ENCODE measurements around the gene ADH5. TPM values are rescaled to one million over a fixed set of nuclear protein-coding genes. Genes with fewer than 3 reads are reported as not detected.

ADH5 gene
- polyA plus RNA-seq, 1 experiment, result 205 TPM

- ChIA-PET CTCF (interaction anchor here (1.9 kb wide), 1 partner anchor 57 kb away, joined by 4 read pairs; the partner anchor contains the start of gene METAP1), POLR2A (no interaction called here)
- no peaks in the 10 kb centered on the region for H3K27me3 ChIP-seq (ENCODE audit: control insufficient read depth, insufficient read depth, low read length)
- DNase-seq (ENCODE audit: low read depth), result no peak
- H3K4me3 ChIP-seq (ENCODE audit: low read depth, low read length), result no peak overlapping the region
- H3K36me3 ChIP-seq (ENCODE audit: control insufficient read depth, insufficient read depth, low read length), result peaks cover 5% of the 10 kb centered on the region
- no peak for TF ChIP-seq CTCF (IDR thresholded peaks at IDR 0.05; ENCODE audit: insufficient read depth, low read depth, low read length)
Observed at GRCh38 chr4:99052902-99053301, 35.7 kb downstream of the ADH5 start.

GRCh38 chr4:99047710-99048109 is 40.9 kb downstream of the ADH5 start:
- H3K27me3 ChIP-seq (ENCODE audit: control insufficient read depth, insufficient read depth, low read length), result no peaks in the 10 kb centered on the region
- ChIA-PET CTCF (interaction anchor here (0.5 kb wide), 1 partner anchor 443 kb away, joined by 3 read pairs; no protein-coding TSS in a partner anchor), POLR2A (no interaction called here)
- 0 out of 2 replicates have a peak, but pooled peaks have one; percentile 3 for TF ChIP-seq CTCF (IDR thresholded peaks at IDR 0.05; ENCODE audit: insufficient read depth, low read depth, low read length)
- DNase-seq (ENCODE audit: low read depth), result no peak
- peaks cover 5% of the 10 kb centered on the region for H3K36me3 ChIP-seq (ENCODE audit: control insufficient read depth, insufficient read depth, low read length)
- H3K4me3 ChIP-seq (ENCODE audit: low read depth, low read length), result no peak overlapping the region

GRCh38 chr4:99043346-99043745 is 45.2 kb downstream of the ADH5 start:
- ChIA-PET POLR2A (no interaction called here), CTCF (no interaction called here)
- 0 out of 2 replicates have a peak, but pooled peaks cover 2% of the 10 kb centered on the region for H3K36me3 ChIP-seq (ENCODE audit: control insufficient read depth, insufficient read depth, low read length)
- H3K4me3 ChIP-seq (ENCODE audit: low read depth, low read length), result no peak overlapping the region
- no peaks in the 10 kb centered on the region for H3K27me3 ChIP-seq (ENCODE audit: control insufficient read depth, insufficient read depth, low read length)
- no peak for TF ChIP-seq CTCF (IDR thresholded peaks at IDR 0.05; ENCODE audit: insufficient read depth, low read depth, low read length)
- no peak for DNase-seq (ENCODE audit: low read depth)

- Histone ChIP-seq H3K36me3 (ENCODE audit: control insufficient read depth, insufficient read depth, low read length) (no peaks in the 10 kb centered on the region), H3K27me3 (ENCODE audit: control insufficient read depth, insufficient read depth, low read length) (no peaks in the 10 kb centered on the region), H3K4me3 (ENCODE audit: low read depth, low read length) (no peak overlapping the region)
- TF ChIP-seq CTCF (IDR thresholded peaks at IDR 0.05; ENCODE audit: insufficient read depth, low read depth, low read length), result no peak
- ChIA-PET POLR2A (no interaction called here), CTCF (no interaction called here)
- no peak for DNase-seq (ENCODE audit: low read depth)
Observed at GRCh38 chr4:99038213-99038612, 50.4 kb downstream of the ADH5 start.

GRCh38 chr4:99033956-99034355 is 54.6 kb downstream of the ADH5 start:
- ChIA-PET POLR2A (no interaction called here), CTCF (interaction anchor here (0.6 to 1.6 kb wide), 2 partner anchors 22 to 38 kb away, joined by 3 read pairs; partner anchors contain the start of gene METAP1)
- no peaks in the 10 kb centered on the region for H3K36me3 ChIP-seq (ENCODE audit: control insufficient read depth, insufficient read depth, low read length)
- H3K4me3 ChIP-seq (ENCODE audit: low read depth, low read length), result no peak overlapping the region
- peak; percentile 4 for DNase-seq (ENCODE audit: low read depth)
- no peaks in the 10 kb centered on the region for H3K27me3 ChIP-seq (ENCODE audit: control insufficient read depth, insufficient read depth, low read length)
- TF ChIP-seq CTCF (IDR thresholded peaks at IDR 0.05; ENCODE audit: insufficient read depth, low read depth, low read length), result no peak

Data from BJ (cell line).